Fibroblast of the aortic adventitia (primary cell): ENCODE data around the gene ROCK2. TPM values are rescaled to one million over a fixed set of nuclear protein-coding genes. Genes with fewer than 3 reads are reported as not detected.

ENCODE experiments used
- DNase-seq: peaks from one replicate; pipeline ENCODE4 v3.0.0-alpha.2; 2010; ENCODE audit warnings: low read depth
- H3K4me3 ChIP-seq: 2 replicates; pipeline ENCODE4 v1.5.1; 2011; ENCODE audit warnings: low read depth, mild to moderate bottlenecking, control low read depth, low read length, moderate library complexity
- CTCF ChIP-seq: IDR thresholded peaks from 2 replicates; pipeline ENCODE4 v1.5.1; 2011; ENCODE audit warnings: mild to moderate bottlenecking, low read length, control low read depth, inconsistent platforms; ENCODE audit not compliant: insufficient read depth
- total RNA-seq: library from RNA; depleted of rRNA; stranded (reverse); fragments of >200 nt; gene quantifications from 2 replicates; pipeline ENCODE4 v1.2.3, GENCODE V29; 2012; ENCODE audit warnings: low replicate concordance

ROCK2 gene
- total RNA-seq, 1 donor, result 65.3 TPM

DNA sequence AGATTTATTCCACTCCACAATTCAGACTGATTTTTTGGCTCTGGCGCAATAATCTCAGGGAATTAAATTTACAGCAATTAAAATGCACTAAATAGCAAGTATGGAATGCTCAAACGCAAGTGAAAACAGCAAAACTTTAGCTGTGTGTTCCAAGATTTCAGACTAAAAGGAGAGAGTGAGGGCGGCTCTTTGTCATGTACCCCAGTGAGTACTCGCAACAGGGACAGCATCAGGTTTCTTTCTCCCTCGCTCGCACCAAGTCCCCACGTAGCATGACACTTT lies 1.1 kb downstream of the ROCK2 start:
- H3K4me3 ChIP-seq, result peak overlapping the region; percentile 92
- no peak for TF ChIP-seq CTCF
- no peak for DNase-seq

DNA sequence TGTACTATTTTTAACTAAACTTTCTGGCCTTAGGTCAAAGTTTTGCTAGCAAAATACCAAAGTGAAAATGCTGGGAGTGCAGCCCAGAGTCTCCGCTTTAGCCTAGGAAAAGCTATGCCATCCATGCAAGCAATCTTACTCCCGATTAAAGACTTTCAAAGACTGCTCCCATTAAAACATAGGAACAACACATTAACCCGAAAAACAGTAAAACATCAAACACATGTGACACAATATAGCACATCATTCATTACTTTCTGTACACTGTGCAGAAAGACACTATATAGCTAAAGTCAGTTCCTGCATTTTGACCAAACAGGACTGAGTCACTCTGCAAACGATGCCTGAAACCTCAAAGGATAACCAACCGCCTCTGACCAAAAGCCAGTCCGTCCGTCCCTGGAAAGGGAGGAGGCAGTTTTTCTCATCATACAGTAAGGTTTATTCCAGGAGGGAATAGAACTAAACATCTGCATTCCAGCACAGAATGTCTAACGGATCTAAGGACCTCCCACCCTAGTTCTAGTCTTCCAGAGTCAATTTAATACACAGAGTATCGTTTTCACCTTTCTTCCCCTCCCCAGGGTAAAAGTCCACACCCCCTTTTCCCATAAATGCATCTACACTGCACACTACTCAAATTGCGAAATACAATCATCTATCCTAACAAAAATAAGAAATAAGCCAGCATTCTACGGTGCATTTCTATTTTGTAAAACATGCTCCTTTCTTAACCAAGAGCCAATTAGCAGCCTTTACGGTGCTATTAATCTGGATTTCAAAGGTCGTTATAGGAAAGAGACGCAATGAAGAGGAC lies 1.7 kb downstream of the ROCK2 start:
- TF ChIP-seq CTCF, result no peak
- peak; percentile 75 for DNase-seq
- peak overlapping the region; percentile 92 for H3K4me3 ChIP-seq

DNA sequence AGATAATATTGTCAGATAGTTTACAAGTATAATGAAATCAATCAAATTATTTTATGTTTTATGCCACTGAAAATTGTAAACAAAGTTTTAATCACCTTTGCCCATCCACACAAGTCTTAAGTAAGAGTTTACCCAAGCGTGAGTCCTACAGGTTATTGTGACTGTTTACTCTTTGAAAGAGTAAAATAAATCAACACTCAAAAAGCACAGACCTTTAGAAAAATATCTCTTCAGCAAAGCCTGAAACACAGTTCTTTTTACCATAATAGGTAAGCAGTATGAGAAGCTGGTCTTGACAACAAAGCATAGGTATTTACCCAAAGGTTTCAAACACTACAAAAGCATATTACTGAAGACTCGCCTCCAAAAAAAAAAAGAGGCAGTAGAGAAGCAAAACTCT lies 3.7 kb downstream of the ROCK2 start:
- peak overlapping the region; percentile 26 for H3K4me3 ChIP-seq
- TF ChIP-seq CTCF, result no peak
- DNase-seq, result no peak

DNA sequence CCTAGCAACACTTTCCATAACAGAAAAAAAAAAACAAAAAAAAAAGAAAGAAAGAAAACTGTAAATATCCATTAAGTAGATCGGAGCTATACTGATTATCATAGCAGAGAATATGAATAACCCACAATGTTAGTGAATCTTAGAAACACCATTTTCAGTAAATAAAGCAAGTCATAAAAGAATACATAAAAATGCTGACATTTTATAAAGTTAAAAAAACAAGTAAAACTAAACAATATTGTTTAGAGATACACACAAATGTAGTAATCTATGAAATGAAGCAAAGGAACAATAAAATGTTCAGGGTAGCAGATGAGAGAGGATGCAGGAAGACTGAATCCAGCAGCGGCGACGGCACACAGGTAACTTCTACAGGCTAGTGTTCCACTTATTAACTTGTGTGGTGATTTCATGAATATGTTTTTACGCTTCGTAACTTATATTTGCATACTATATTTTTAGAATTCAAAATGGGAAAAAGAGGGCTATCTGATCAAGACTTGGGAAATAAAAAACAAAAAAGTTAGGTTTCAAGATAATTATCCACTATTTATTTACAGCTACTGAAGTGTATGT lies 4.8 kb downstream of the ROCK2 start:
- H3K4me3 ChIP-seq, result no peak overlapping the region
- DNase-seq, result no peak
- no peak for TF ChIP-seq CTCF

DNA sequence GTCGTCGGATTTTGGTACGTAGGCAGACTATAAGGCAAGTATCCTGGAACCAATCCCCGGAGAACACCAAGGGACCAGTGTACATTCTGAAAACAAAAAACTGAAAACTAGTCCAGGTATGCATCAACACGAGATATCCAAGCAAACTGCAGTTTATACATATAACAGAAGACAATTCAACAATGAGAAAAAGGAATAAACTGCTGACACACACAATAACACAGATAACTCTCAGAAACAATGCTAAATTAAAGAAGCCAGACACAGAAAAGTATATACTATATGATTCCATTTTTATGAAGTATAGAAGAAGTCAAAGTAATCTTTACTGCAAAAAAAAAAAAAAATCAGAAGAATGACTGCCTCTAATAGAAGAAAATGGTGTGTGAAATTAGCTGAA lies 5.9 kb downstream of the ROCK2 start:
- H3K4me3 ChIP-seq, result no peak overlapping the region
- no peak for DNase-seq
- TF ChIP-seq CTCF, result no peak

DNA sequence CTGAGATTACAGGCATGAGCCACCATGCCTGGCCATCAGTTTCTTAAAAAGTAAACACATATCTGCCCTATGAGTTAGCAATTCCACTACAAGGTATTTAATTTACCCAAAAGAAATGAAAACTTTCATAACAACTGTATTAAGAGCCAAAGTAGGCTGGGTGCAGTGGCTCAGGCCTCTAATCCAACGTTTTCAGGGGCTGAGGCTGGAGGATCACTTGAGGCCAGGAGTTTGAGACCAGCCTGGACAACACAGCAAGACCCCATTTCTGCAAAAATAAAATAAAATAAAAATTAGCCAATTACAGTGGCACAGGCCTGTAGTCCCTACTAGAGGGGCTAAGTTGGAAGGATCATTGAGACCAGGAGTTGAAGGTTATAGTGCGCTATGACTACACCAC lies 6.5 kb downstream of the ROCK2 start:
- no peak overlapping the region for H3K4me3 ChIP-seq
- no peak for TF ChIP-seq CTCF
- no peak for DNase-seq
